Tibial nerve (tissue), 4 donors: ENCODE results near the gene DMRTA2.

Experiments
- EP300 ChIP-seq, 2 donors: sonication (generic); formaldehyde crosslinking; IDR thresholded peaks; one replicate each; pipeline ENCODE4 v1.6.1; 2017; ENCODE audit warnings: antibody characterized with exemption in 2 of 2, mild to moderate bottlenecking in 1 of 2
- POLR2A ChIP-seq, 2 donors: fragments of 450-650 bp; IDR thresholded peaks; one replicate each; pipeline ENCODE4 v1.6.1; 2017; ENCODE audit warnings: antibody characterized with exemption in 2 of 2, mild to moderate bottlenecking in 2 of 2, moderate library complexity in 2 of 2
- TF ChIP-seq, protein P1 (sequence below), 5 experiments: fragments of 200-600 bp in 3 of 5; fragments of 450-650 bp in 2 of 5; sonication (generic) in 3 of 5; IDR thresholded peaks; one replicate each; pipeline ENCODE4 v1.5.1; 2016 to 2019; ENCODE audit warnings: antibody characterized with exemption in 5 of 5, mild to moderate bottlenecking in 3 of 5, moderate library complexity in 2 of 5

DNA sequence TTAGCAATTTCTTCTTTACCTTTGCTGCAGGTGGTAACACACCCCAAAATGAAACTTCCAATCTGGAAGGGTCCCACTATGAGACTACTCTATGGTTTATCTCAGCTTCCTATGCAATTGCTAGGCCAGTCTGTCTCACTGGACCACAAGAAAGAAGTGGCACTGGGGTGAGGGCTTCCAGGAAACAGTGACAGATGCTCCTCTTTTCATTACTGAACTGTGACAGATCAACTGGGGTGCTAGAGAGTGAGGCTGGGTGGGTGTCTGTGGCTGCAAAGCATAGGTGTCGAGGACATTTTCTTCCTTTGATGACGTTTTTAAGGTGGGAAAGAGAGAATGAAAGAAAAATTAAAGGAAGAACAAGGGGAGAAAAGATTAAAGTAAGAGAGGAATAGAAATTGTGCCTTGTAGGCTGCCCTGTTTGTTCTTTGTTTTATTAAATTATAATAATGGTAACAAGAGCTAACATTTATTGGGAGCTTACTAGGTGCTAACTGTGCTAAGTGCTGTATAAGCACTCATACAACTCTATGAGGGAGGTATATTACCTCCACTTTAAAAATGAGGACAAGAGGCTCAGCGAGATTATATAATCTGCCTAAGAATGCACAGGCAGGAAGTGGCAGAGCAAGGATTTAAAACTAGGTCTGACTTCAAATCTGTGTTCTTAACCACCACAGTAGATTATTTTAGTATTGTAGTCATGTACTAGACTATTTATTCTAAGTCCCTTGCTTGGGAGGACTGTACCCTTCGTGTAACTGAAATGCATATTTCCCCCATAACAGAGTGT is 27.8 kb upstream of the DMRTA2 start:
- TF ChIP-seq, protein P1, sequence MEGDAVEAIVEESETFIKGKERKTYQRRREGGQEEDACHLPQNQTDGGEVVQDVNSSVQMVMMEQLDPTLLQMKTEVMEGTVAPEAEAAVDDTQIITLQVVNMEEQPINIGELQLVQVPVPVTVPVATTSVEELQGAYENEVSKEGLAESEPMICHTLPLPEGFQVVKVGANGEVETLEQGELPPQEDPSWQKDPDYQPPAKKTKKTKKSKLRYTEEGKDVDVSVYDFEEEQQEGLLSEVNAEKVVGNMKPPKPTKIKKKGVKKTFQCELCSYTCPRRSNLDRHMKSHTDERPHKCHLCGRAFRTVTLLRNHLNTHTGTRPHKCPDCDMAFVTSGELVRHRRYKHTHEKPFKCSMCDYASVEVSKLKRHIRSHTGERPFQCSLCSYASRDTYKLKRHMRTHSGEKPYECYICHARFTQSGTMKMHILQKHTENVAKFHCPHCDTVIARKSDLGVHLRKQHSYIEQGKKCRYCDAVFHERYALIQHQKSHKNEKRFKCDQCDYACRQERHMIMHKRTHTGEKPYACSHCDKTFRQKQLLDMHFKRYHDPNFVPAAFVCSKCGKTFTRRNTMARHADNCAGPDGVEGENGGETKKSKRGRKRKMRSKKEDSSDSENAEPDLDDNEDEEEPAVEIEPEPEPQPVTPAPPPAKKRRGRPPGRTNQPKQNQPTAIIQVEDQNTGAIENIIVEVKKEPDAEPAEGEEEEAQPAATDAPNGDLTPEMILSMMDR (IDR thresholded peaks at IDR 0.05) = no peak
- no peak for TF ChIP-seq EP300 (IDR thresholded peaks at IDR 0.05)
- no peak for TF ChIP-seq POLR2A (IDR thresholded peaks at IDR 0.05)
